Measurements from ENCODE around the gene MYO5B.
"Not testable (repeated sequence)": the region's sequence is repeated elsewhere in the genome, so short reads cannot be mapped to it uniquely, and the experiment has no call there.

The MYO5B gene

DNA sequence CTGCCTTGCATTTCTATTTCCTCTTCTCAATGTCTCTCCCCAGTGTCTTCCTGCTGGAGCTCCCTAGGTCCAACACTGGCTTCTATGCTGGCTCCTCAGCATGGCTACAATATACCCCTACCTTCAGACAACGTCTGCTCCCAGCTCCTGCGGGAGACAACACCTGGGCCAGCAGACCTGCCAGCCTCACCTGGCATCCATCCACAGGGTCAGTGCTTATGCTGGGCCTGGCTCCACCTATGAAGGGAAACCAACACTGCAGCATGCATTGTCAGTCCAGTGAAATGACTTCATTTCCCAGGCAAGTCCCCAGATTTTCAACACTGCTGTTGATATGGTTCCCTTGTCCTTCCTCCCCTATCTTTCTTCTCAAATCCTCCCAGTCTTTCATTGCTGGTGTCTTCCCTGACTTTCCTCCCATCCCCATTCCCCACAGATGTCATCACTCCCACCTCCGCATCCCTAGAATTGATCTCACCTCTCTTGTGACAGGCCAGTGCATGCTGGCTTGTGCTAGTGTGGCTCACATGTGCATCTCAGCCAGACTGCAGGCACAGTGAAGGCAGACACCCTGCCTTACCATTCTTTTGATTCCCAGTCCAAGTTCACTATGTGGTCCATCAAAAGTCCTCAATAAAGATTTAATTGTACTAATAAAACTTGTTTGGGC, 98.0 kb downstream of the MYO5B start:
- no peak for DNase-seq

DNA sequence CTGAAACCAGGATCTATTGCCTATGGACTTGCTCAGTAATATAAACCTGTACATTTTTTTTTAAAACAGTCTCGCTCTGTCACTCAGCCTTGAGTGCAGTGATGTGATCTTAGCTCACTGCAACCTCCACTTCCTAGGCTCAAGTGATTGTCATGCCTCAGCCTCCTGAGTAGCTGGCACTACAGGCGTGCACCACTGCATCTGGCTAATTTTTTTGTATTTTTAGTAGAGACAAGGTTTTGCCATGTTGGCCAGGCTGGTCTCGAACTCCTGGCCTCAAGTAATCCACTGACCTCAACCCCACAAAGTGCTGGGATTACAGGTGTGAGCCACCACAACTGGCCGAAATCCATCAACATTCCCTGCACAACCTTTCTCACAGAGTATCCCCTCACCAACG, 100.2 kb downstream of the MYO5B start:
- DNase-seq: not testable (repeated sequence)

DNA sequence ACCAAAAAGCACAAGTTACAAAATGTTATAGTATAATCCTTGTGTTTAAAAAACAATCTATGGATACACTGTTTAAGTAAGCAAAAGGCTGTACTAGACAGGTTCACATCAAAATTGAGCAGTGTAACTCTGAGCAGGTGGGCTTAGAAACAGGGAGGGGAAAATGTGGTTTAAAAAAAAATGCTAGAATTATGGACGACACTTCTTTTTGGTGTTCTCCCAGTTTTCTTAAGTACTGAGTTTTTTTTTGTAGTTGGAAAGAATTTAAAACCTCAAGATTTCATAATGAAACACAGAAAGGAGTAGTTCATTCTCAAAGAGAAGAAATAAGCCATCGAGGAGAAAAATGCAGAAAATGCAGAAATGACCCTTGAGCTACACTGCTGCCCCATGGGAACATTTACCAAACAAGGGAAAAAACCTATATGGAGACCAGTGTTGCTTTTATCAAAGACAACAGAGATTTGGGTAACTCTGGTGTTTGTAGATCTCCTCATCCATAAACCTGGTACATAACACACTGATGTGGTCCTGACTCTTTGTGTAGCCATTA, 100.7 kb downstream of the MYO5B start:
- DNase-seq: no peak

DNA sequence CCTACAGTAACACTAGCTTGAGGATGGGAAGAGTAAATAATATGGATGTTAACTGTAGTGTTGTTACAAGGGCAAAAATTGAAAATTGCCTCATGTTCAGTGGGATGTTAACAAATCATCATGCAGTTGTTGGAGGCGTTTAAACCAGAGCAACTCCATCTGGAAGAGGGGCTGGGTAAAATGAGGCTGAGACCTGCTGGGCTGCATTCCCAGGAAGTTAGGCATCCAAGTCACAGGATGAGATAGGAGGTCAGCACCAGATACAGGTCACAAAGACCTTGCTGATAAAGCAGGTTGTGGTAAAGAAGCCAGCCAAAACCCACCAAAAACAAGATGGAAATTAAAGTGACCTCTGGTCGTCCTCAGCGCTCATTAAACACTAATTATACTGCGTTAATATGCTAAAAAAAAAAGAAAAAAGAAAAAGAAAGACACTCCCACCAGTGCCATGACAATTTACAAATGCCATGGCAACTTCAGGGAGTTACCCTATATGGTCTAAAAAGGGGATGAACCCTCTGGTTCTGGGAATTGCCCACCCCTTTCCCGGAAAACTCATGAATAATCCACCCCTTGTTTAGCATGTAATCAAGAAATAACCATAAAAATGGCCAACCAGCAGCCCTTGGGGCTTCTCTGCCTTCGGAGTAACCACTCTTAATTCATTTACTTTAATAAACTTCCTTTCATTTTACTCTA, 101.4 kb downstream of the MYO5B start:
- no peak for DNase-seq

DNA sequence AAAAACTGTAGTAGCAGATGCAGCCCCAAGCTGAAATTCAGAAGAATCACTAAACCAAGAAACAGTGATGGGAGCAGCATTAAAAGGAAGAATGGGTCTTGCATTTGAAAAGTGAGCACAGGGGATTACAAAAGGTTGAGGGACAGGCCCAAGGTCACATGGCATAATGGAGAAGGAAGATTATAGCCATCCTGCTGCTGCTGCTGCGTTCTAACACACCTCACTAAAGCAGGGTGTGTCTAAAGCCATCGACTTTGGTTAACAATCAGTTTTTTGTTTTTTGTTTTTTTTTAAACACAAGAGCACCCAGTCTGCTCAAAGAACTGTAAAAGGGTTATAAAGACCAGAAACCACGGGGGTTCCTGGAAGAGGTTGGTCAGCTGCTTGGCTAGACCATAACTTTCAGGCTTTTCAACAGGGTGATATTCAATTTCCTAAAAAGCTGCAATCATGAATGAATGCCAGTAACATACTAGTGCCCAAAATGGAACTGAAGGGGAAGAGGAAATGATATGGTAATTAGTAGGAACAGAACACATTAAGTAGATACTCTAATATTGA, 102.6 kb downstream of the MYO5B start:
- DNase-seq: no peak

DNA sequence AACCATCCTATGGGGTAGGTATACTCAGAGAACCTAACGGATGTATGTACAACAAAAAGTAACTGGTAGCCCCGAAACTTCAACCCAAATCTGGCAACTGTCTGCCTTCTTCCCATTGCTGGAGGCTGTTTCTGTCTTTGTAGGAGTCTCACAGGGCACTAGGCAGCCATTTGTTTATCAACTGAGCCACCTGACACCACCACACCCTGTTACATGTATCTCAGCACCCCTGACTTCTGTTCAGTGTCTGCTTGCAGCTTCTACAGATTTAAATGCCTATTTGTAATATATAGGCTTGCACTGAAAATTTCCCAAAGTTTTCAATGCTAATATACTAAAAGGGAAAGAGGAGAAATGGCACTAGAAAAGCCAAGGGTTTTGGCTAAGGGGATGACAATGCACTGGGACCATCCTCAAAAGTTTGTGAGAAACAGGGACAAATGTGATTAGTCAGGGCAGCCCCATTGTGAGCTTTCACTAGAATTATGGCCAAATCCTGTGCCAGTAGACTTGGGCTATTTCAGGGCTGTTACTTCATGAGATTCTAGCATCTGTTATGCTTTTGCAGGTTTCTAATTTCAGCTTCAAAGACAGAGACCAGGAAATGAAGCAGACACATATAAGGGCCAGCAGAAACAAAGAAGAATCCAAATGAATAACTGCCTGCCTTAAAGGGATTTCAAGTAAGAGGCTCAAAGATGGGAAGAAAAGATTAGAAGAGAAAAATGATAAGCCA, 103.3 kb downstream of the MYO5B start:
- no peak for DNase-seq

DNA sequence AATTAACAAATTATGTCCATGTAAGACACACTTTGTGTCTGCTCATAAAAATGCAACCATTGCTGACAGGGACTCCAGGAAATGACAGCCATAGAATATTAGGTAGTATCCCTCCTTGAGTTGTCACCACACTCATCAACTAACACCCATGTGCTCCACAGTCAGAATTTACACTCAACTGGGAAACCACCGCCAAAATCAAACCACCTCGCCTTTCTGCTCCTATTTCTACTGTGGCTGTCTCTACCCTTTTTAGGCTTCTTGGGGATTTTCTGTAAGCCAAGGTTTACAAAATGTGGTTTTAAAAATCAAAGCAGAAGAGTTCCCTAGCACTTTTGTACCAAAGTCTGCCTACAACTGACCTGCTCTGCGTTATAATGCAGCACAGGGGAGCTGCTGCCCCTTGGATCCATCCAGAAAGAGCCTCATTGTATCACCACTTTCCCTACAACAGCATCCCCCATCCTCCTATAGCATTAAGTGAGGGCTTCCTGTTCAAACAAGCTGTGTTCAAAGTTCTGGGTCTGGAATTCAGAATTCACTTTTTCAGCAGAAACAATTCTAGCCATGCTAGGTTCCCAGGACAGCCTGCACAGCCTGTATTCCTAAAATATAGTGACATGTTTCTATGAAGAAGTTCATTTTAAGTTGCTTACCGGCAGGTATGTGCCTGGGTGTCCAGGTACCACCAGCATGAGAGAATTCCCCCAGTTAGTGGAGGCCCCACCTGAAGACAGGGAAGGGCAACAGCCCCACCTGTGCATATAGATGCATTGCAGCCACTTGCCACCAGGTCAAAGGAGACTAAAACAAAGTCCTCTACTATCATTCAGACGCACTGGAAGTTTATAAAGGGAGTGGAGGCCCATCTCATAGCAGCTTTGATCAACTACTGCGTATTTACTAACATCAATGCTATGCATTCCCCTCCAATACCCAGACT, 104.3 kb downstream of the MYO5B start:
- DNase-seq: no peak

DNA sequence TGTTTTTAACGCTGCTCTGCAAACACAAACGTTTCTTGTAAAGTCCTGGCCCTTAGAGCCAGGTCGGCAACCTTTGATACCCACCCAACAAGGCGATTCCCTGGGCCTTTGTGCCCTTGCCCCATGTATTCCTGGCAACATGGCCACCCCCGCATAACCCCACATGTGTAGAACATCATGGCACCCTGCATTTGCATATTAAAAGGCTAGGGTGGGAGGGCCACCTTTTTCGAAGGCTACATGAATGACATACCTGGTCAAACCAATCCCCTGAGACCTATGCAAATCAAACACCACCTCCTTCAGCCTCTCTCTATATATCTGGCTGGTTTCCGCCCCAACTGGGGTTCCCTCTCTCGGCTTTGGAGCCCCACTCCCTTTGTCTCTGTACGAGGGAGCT, 105.2 kb downstream of the MYO5B start:
- no peak for DNase-seq

DNA sequence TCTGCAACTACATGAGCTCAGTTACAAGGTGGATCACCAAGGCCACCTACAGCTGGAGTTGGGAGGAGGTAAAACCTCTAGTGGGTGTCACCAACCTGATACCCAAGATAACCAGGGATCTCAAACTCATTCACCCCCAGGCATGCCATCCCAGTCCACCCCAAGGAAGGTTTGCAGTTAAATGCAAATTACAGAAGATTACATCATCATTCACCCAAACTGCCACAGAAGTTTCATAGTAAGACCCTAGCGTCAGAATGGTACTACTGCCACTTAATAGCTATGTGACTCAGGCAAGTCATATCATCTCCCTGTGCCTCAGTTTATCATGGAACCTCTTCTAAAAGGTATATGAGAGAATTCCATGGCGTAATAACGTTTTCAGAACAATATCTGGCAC, 111.2 kb downstream of the MYO5B start:
- no peak for DNase-seq

DNA sequence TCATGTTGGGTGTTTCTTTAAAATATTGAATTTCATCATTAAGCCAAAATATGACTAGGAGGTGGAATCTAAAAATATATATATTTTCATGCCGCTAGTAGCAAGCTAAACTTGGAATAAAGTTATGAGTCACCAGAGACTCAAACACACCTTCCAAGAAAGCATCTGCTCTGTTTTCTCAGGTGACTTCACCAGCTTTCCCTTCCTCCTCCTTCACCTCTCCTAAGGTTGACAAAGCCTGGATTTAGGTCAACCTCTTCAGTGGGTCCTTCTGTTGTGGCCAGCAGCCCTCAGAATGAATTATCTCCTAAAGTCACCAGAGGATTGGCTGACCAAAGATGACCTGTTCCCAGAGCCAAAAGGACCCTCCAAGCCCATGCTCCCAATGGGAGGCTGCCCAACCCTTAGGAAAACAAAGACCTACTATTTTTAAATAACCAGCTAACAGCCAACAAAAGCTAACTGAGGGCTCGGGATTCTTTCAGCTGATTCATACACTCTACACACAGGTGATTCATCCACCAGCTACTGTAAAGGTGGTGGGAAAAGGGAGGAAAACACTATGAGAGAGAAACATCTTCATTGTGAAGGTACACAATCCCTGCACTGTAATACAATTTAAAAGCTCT, 113.9 kb downstream of the MYO5B start:
- DNase-seq: no peak

DNA sequence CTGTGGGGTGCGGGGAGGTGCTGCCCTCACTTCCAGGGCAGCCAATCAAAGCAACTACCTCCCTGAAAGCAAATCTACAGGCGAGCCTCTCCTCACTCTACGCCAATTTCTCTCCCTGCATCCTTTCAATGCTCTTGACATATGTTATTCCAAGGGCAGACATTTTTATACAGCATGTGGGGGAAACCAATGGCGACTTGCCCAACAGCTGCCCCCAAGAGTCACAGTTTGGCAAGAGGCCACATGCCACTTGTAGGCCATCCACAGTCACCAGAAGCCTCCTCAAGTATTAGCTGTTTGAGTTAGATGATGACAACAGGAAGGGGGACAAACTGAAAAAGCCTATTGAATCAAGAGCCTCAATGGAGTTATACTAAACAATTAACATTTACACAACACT, 114.6 kb downstream of the MYO5B start:
- no peak for DNase-seq

DNA sequence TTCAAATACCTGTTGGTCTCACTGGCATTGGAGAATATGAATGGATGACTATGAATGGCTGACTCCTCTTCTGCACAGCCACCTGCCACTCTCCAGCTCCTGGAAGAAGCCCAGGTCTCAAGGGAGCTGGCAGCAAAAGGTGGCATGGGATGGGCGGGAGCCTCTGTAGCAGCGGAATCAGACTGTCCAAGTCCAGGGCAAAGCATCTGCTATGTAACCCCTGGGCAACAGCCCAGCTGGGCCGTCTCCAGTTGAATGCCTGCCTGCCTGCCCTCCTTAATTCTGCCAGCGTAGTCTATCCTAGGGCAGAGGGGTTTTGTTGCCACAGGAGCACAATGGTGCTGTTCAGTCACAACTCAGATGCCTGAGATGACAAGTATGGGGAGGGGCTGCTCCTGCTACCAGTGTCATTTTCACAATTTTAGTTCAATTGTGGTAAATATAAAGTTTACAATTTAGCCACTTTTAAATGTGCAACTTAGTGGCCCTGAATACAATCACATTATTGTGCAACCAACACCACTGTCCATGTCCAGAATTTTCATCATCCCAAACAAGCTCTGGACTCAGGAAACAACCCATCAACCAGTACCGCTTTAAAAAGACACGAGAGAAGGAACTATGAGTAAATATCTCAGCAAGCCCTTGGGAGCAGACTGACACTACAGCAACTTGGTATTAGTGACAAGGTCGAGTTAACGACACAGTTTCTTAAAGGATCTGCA, 115.2 kb downstream of the MYO5B start:
- DNase-seq: no peak

DNA sequence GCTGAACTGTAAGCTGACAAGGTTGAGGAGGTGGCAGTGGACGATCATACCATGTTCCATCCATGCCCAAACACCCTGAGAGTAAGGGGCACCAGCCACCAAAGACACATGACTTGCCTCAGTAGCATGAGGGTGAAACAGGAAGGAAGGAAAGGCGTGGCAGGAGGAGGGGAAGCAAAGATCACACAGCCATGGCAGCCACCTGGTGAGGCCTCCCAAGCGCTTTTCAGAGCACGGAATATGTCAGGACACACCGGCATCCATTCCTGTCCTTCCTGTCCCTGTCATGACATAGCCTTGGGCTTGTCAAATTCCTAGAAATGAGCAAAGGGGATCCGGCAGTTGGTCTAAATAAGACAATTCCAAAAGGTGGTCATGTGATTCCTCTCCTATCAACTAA, 118.7 kb downstream of the MYO5B start:
- no peak for DNase-seq

DNA sequence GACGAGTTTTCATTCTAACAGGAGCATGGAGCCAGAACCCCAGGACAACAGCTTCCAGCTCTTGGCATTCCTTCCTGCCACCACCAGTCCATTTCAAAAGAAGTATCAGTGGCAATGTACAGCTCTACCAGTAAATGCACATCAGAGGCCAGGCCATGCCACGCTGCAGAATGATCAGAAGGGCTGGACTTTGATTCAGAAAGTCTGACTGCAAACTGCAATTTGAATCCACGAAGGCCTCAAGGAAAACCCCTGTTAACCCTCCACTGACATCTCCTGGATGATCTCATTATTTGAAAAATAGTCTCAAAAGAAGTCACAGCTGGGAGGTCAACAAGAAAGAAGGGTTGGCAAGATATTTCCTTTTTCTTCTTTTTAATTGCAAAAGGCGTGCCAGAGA, 119.2 kb downstream of the MYO5B start:
- DNase-seq: no peak

DNA sequence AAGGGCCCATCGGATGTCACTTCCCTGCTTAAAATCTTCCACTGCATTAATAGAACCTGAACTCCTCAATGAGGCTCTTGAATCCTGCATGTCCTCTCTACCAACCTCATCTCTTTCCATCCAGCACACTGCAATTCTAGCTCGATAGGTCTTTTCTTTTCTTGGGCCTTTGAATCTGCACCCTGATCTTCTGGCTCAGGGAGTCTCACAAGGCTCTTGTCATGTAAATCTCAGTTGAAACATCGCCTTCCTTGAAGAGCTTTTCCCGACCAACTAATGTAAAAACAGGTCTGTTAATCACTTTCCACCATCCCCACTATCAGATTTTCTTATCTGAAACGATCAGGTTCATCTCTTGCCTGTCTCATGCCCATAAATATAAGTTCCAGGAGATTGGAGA, 120.5 kb downstream of the MYO5B start:
- DNase-seq: no peak

DNA sequence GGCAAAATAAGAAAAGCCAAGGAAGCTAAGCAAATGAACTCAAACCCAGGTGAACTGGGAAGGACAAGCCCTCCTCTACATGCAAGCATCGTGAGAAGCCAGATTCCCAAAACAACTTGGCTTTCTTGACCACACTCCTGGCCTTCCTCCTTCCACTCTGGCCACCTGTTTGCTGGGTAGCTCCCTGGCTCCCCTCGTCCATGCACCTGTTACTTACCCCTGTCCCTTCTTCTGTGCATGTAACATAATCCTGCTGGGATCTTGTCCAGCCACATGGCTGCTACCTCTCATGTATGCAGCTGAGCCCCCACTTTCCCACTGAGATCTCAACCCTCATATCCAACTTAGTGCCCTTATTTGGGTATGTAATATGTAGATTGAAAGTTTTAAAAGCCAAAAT, 121.6 kb downstream of the MYO5B start:
- DNase-seq: no peak

DNA sequence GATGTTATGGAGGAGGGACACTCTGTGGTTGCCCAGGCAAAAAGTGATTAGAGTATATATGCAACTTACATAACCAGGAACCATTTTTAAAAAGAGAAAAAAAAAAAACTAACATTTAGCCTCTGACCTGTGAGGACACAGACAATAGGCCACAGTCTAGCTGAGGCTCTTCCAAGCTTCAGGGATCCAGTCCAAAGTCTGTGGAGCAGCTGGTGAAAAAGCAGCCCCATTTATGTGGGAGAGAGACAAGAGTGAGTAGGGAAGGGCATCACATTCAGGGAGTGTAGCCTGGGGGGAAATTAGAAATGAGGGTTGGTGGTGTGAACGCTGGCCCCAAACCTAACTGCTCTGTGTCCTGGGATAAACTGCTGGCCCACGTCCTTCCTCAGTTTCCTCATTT, 122.8 kb downstream of the MYO5B start:
- no peak for DNase-seq

DNA sequence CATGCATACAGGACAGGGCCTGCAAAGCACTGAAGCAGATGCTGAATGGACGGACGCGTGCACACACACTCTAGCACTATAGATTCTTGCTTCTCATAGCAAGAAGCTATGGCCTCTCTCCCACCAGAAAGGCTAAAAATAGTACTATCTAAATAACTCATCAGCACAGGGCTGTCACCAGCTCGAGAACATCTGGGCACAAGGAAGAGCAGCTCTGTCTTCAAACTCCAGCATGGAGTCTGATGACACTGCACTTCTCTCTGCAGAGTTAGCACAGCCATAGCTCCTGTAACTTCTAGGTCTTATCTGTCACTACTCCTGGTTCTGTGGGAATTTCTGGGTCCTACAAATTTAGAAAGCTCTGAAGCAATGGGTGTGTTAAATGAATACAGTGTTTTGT, 123.5 kb downstream of the MYO5B start:
- DNase-seq: no peak

DNA sequence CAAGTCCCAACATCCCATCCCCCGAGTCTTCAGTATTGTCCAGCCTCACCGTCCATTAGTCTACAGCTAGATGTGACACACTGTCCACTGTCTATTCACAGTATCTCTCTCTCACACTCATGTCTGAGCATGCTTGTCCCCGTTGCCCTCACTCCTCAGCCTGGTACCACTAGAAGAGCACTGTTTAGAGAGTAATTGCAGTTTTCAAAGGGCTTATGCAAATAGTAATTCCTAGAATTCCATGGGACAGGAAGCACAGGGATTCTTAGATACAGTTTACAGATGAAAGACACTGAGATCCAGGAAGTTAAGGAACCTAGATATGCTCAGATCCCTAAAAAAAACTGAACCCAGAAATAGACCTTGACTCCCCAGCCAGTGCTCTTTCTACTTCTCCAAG, 125.5 kb downstream of the MYO5B start:
- DNase-seq: no peak

DNA sequence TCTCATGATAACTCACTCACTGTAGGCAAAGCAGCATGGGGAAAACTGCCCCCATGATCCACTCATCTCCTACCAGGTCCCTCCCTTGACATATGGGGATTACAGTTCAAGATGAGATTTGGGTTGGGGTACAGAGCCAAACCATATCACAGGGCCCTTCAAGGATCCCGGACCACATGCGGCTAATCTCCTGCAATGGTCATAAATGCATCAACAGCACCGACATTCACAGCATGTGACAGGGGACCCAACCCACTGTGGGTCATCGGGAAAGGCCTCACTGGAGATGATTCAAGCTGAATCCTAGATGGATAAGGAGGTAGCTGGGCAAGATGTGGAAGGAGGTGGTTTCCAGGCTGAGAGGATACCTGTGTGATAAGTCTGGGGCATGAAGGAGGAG, 129.4 kb downstream of the MYO5B start:
- no peak for DNase-seq

DNA sequence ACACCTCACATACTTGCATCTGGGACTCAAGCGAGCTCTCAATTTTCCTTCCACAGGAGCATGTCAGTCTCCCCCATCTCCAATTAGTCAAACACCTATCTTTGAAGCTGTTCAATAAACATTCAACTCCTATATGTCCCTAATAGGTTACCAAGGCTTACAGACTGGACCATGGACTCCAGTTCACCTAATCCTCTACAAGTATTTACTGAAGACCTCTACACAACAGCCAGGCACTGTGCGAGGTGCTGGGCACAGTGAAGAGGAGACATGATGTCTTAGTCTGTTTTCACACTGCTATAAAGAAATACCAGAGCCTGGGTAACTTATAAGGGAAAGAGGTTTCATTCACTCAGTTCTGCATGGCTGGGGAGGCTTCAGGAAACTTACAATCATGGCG, 129.9 kb downstream of the MYO5B start:
- DNase-seq: no peak

Data from stimulated activated CD4-positive, alpha-beta T cell treated with anti-CD3 and anti-CD28 coated beads, Interleukin-1b, Interleukin-23, amount 100 ng/mL, for 48 hours (primary cell).